GM12872 (cell line): Measurements from ENCODE around the gene USP22.

ENCODE experiments used
- CTCF ChIP-seq: IDR thresholded peaks from 3 replicates; pipeline ENCODE4 v1.5.1; 2011; ENCODE audit warnings: low read depth, mild to moderate bottlenecking, low read length, moderate library complexity; ENCODE audit not compliant: insufficient read depth

USP22 gene

GRCh38 chr17:21016826-21017225, 26.0 kb downstream of the USP22 start:
- TF ChIP-seq CTCF = no peak

- no peak for TF ChIP-seq CTCF
These were observed 27.2 kb downstream of the USP22 start for GRCh38 chr17:21015564-21015963.

DNA sequence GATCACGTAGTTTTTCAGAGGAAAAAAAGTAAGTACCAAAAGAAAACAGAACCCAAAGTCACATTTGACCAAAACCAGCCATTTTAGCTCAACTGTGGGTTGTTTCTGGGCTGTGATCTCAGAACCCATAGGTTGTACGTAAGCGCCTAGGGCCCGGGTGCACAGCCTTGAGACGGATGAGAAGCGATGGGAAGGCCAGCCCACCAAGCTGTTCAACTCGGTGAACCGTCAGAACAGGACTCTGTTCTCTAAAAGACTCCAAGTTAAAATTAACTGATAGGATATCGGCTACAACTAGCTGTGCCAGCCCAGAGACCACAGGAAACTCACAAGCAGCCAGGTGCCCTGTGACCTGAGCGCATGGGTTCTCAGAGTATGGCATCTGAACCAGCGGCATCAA, 28.3 kb downstream of the USP22 start:
- TF ChIP-seq CTCF = no peak

DNA sequence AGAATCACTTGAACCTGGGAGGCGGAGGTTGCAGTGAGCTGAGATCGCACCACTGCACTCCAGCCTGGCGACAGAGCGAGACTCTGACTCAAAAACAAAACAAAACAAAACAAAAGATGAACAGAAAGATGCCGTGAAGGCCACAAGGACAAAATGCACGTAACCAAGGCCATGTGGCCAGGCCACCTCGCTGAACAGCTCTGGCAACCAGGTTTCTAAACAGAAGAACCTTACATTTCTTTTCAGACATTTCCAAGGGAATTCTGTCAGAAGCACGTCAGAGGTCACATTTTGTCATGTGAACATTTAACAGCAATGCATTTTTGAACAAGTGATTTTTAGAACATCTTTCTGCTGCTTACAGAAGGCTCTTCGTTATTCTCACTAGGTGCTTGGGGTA, 28.8 kb downstream of the USP22 start:
- no peak for TF ChIP-seq CTCF

GRCh38 chr17:21012736-21013135, 30.1 kb downstream of the USP22 start:
- no peak for TF ChIP-seq CTCF

DNA sequence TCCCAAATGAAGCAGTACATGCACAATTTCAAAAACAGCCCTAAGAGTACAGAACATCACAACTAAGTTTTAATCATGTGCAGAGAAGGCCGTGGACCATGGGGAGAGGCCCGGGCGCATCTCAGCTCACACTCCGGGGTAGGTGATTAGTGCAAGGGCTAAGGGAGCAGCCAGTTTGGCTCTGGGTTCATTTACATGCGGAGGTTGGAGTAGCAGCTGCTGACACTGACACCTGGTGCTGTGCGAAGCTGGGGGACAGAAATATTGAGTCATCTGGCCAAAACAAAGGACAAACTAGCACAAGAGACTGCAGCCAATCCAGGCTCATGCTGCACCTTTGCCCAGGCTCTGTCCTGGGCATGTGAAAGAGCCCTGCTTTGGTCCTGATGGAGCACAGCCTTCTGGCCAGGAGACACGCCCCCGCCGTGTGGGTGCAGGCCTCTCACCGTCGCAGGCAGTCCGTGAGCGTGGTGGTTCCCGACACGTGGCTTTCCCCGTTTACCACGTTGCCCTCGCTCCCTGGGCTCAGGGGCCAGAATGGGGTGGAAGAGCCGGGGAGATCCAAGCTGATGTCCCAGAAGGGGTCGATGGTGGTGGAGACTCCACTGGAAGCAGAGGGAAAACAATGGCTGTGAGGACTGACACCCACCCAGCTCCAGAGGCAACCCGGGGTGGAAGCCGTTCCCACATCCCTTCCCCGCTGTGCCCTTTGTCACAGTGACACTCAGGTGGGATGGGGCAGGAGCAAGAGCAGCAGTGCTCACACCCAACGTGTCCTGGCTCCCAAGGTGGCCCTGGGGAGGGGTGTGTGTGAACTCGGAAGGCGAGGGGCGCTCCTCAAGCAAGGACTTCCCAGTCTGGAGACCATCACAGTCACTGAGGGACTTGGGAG, 31.9 kb downstream of the USP22 start:
- no peak for TF ChIP-seq CTCF

DNA sequence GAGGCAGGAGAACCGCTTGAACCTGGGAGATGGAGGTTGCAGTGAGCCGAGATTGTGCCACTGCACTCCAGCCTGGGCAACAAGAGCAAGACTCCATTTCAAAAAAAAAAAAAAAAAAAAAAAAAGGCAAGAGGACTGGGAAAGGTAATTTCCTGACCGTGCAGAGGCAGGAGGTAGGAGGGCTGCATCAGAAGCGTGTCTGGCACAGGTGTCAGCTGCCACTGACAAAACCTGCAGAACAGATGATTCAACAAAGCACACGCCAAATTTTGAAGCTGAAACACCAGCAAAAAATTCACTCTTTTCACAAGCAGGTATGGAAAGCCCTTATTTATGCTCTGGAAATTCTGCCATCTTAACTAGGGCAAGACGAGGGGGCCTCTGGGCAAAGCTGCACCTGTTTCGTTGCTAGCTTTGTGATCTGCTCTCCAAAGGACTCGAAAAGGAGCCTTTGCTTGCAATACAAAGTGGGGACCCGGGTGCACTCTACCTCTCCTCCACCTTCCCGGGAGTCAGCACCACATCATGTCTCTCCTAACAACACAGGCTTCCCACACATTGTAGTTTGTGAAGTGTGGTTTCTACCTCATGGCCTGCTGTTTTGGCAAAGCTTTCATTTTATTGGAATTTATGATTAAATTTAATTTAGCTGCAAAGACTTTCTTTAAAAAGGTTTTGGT, 33.7 kb downstream of the USP22 start:
- TF ChIP-seq CTCF = no peak
